NCI-H187 (cell line): ENCODE results near the gene DEAF1.
"Not testable (repeated sequence)": the region's sequence is repeated elsewhere in the genome, so short reads cannot be mapped to it uniquely, and the experiment has no call there.

Experiments
- DNase-seq, 2 experiments: peaks; one replicate each; lab custom pipeline; 2025; lab: John Stamatoyannopoulos, UW

The DEAF1 gene

DNA sequence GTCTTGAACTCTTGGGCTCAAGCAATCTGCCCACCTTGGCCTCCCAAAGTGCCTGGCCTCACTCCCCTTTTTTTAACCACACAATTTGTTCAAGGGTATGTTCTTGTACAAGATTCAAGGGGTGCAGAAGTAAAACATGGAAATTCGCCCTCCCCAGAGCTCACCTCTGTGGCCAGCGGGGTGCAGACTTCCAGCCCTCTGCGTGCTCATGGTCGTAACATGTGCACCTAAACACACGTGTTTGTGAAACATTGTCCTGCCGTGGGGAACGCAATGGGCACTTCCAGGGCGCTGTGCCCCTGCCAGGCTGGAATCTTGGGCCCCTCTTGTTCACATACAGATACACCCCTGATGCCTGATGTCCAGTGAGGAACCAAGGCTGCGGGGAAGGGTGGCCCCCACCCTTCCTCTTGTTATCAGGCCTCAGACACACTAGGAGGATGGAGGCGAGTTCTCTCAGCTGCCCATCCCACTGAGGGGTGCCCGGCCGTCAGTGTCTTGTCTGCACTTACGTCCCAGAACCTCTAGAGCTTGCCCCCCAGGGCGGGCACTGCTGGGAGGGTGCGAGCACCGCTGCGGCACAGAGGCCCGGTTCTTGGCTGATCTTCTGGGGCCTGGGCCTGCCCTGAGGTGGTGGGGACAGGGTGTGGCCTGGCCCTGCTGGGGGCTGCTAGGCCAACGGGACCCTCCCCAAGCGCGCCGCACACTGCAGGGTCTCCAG is 6.9 kb upstream of the DEAF1 start:
- DNase-seq, result no peak

DNA sequence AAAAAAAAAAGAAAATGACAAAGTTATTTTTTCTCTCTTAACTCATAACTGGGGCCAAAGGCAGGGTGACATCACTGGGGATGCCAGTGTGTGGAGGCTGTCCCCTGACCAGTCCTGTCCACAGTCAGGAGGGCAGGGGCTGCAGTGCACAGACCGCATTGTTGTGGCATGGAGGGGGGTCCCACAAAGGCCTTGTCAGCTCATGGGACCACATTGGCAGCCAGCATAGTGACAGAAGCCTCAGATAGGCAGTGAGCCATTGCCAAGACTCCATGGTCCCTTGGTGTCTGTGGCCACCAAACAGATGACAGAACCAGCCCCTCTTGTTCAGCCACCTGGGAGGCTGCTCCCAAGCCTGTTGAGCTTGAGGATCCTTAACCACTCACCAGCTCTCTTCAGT is 4.7 kb upstream of the DEAF1 start:
- peak; percentile 29 to 63 for DNase-seq

DNA sequence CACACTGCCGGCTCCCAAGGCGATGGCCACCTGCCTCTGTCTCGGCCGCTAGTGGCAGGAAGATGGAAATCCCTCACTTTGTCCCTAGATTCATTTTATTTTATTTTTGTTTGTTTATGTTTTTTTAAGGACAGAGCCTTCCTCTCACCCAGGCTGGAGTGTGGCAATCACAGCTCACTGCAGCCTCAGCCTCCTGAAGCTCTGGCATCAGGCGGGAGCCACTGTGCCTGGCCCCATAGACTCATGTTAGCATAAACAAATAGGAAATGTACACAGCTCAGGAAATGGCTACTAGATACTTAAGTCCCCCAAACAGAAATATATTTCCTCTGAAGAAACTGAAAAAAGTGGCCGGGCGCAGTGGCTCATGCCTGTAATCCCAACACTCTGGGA is 4.1 kb upstream of the DEAF1 start:
- DNase-seq, result no peak

DNA sequence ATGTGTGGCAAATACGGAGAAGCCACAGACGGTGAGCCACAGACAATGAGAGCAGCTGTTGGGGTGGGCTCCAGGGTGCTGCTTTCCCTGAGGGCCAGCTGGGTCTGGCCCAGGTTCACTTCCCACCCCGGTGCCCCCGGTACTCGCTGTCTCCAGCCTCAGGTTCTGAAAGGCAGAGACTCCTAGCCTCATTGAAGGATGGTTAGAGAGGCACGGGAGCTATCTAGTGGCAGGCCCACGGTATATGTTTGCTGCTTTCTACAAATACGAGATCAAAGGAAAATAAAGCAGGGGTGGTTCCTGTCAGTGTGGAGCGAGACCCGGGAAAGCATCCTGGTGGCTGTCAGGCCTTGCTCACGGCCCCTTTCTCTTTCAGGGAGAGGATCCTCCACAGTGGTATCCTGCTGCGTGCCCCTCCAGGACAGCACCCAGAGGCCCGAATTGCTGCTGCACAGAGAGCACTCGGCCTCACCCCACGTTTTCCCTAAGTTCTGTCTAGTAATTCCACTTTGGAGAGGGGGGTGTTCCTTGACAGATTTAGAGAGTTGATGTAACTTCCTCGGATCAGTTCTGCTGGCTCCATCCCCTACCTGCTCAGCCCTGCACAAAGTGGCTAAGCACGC is 3.6 kb upstream of the DEAF1 start:
- DNase-seq, result no peak

DNA sequence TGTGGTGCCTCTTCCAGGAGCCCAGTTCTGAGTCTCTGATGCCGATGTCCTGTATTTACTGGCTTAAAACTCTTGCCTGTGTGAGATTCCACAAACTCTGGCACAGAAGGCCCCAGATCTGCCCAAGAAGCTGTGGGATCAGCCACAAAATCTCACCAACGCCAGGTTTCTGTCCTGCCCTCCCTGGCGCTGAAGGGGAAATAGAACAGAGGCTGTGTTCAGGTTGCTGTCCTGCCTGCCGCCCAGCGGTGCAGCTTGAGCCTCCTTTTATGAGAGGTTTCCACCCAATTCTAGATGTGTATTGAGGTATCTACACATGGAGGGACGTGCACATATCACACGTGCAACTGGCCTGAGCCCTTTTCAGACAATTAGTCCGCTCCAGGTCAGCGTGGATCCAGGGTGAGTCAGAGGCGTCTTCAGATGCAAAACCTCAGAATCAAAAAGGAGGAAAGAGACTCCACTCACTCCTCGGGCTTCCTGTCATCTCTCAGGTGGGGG is 2.8 kb upstream of the DEAF1 start:
- no peak for DNase-seq

DNA sequence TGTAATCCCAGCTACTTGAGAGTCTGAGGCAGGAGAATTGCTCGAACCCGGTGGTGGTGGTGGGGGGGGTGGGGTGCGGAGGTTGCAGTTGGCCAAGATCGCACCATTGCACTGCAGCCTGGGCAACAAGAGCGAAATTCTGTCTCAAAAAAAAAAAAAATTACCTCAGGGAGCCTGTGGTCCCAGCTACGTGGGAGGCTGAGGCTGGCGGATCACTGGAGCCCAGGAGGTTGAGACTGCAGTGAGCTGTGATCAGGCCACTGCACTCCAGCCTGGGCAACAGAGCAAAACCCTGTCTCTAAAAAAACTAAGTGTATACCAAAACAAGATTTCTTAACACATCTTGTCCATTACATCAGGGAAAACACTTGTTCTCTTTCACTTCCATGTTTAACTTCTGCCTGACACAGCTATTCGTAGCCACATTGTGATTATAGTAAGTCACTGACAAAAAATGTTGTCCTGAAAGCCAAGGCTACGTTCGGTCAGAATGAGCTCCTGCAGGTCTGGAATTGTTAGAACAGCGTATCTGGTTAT is 2.0 kb upstream of the DEAF1 start:
- no peak for DNase-seq

DNA sequence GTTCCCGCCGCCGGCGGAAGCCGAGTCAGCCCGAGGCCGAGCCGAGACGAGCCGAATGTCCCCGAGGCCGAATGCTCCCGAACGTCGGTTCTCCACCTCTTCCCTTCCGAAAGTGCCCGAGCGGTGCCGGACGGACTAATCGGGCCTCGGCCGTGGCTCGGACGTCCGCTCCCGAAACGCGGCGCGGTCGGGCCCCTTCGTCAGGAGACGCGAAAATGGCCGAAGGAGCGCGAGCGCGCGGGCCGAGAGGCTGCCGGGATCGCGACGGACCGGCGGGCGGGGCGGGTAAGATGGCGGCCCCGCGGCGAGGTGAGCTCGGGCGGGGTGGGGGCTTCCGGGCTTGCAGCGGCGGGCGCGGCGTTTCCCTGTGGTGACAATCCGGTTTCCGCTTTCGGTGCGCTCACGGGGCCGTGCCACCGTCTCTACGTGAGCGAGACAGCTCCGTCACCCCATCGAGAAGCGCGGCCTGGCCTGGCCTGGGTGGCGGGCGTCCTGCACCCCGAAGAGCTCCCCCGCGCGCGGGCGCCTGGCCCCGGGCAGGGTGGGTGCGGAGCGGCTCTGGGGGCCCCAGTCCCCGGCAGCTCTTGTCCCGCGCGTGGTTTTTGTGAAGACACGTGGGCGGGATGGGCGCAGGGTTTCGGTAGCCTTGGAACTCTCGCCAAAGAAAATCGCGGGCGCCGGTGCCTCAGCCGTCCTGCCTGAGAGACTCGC is 671 bp upstream of the DEAF1 start, which contains the start of gene TMEM80:
Gene TMEM80, plus strand, starts transcription at position 279 of the 711 bp plus-strand sequence. Its CDS starts 12 bp downstream, at position 291.
- DNase-seq, result peak; percentile 97 to 99

DNA sequence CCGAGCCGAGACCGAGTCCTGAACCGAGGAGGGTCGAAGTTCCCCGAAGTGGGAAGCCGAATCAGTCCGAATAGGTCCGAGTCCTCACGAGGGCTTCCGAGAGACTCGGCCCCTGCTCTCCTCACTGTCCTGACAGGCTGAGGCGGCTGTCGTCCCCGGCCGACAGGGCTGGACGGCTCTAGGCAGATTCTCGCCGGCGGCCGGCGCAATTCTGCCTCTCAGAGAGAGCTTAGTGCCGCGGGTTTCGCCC is 191 bp upstream of the DEAF1 start:
- peak in 1 of 2 experiments; percentile 97 for DNase-seq

DNA sequence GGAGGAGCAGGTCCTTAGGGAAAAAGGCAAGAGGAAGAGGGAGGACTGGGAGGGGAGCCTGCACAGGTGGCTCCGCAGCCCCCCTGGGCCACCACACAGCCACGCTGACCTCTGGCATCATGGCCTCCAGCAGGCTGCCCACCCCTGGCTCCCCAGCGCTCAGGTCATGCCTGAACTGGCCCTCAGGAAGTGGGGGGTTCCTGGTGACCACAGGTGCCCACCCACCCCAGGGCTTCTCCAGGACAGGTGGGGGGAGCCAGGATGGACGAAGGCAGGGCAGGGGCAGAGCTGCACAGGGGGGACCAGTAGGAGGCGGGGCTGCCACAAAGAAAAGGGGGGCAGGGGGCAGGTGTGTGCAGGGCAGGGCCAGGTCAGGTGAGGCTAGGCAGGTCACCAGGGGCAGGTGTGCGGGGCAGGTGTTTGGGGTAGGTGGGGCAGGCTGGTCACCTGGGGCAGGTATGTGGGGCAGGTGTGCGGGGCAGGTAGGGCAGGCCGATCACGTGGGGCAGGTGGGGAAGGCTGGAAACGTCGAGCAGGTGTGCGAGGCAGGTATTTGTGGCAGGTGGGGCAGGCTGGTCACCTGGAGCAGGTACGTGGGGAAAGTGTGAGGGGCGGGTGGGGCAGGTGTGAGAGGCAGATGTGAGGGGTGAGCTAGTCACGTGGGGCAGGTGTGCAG is 997 bp downstream of the DEAF1 start:
- peak; percentile 38 to 79 for DNase-seq

DNA sequence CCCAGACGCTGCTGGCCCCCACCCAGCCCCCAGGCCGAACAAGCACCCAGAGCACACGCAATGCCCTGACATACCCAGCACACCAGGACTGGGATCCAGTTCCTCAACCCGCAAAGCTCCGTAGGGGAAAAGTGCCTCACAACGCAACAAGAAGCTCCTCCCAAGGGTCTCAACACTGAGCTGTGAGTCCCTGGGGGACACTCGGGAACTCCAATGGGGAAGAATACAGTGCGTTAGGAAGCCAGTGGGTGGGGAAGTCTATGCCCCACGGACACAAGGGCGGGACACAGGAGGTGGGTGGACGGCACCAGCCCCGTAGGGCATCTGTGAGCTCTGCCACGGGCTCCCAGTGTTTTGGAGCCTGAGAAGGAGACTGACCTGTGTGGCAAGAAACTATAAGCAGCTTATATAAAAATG is 1.6 kb downstream of the DEAF1 start:
- DNase-seq, result peak in 1 of 2 experiments; percentile 19

DNA sequence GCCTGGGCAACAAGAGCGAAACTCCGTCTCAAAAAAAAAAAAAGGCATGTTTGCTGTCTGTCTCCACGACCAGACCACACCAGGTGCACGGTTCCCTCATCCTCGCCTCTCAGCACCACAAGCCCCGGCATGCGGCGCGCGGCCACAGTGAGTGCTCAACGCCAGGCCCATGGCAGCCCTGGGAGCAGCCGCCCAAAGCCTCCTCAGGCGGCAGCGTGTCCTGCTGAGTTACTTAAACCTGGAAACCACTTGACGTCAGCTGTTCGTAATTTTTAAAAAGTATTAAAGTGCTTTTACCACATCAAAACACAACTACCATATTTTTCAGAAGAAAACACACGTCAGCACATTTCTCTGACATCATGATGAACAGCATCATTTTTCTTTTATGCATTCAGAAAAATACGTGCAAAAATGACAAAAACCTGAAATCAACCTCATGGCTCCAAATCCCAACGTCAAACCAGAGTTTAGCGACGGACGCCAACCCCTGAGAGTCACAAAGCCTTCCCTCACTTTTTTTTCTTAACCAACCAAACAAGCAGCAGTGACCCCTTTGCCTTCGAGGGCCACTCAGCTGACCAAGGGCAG is 2.1 kb downstream of the DEAF1 start:
- peak; percentile 54 to 80 for DNase-seq

DNA sequence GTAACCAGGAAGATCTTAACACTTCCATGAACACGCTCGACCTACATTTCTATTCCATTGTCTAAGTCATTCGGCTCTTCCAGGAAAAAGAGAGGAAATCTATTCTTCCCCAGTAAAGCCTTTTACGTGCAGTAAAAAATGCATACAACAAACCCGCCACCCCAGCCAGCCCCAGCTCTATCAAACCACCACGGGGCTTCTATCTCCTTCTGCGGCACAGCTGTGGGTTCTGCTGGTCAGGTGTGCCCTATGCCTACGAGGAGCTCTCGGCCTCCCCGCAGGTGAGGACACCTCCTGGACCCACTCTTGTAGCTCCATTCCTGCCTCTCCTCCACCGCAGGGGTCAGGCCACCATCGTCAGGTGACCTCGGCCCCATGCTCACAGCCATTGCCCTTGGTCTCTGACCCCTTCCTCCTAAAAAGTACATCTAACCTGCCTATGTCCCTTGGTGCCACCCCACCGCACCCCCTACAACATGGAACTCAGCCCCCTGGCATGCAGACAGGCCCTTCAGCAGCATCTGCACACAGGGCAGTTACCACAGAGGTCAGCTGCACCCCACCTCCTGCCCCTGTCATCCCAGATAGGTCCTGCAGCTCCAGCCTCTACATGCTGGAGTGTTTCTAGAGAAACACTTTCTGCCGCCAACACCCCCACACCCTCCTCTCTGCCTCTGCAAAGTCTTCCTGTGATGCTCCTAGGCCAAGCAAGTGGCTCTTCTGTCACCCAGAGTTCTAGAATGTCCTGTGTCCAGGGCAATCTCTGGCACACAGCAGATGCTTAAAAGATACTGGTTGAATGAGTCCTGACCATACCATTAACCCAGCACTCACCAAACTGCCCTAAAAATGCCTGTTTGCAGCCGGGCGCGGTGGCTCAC is 3.1 kb downstream of the DEAF1 start:
- no peak for DNase-seq

DNA sequence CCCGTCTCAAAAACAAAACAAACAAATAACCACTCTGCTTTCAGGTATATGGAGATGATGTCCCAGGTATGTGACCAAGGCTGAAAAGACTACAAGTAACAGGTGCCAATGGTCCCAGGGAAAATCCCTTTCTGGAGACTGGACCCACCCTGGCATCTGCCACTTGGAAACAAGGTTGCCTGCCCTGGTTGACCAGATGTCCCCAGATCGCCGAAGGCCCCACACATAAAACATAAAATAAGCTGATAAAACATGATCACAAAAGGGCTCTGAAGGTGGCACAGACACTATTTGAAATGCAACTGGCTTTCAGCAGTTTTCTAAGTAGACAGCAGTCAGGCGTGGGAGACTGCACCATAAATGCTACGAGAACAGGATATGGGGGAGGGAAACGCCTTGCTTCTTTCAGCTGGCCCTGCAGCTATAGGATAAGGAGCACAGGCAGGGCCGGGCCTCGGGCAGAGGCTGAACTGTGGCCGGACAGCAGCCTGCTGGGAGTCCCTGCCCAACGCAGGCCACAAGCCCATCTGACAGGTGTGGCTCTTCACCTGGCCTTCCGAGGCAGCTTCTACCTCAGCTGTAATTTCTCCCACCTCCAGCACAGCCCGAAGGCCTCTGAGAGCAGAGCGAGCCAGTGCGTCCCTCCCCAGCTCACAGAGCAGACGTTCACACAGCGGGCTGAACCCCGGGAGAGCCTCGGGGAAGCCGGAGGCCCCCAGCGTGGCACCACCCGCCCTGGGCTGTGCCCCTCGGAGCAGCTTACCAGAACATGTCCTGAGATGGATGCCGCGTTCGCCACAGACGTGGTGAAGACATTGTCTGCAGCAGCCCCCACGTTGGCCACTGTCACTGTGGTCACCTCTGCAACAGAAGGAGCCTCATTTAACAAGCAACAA is 4.0 kb downstream of the DEAF1 start:
- DNase-seq, result no peak

DNA sequence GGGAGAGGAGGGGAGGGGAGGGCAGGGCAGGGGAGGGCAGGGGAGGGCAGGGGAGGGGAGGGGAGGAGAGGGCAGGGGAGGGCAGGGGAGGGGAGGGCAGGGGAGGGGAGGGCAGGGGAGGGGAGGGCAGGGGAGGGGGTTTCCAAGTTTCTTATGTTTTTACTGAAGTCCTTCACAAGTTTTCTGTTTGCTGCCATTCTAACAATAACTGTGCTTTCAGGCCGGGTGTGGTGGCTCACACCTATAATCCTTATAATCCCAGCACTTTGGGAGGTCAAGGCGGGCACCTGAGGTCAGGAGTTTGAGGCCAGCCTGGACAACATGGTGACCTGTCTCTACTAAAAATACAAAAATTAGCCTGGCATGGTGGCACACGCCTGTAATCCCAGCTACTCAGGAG is 4.8 kb downstream of the DEAF1 start:
- not testable (repeated sequence) for DNase-seq

DNA sequence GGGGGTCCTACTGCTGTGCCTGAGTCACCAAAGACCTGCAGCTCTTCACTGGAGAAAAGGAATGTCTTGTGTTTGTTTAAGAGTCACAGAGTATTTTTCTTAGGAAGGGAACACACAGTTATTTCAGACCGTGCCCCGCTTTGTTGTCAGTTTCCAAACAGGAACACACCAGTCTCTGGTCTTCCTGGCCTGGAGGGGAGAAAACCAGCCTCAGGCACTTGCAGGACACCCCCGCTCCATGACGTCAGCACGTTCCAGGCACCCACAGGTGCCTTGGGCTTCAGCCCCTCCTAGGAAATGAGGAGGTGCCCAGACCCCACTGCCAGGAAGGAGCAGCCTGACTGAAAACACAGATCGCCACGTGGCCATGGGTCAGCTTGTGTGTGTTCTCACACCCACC is 5.4 kb downstream of the DEAF1 start:
- DNase-seq, result no peak

DNA sequence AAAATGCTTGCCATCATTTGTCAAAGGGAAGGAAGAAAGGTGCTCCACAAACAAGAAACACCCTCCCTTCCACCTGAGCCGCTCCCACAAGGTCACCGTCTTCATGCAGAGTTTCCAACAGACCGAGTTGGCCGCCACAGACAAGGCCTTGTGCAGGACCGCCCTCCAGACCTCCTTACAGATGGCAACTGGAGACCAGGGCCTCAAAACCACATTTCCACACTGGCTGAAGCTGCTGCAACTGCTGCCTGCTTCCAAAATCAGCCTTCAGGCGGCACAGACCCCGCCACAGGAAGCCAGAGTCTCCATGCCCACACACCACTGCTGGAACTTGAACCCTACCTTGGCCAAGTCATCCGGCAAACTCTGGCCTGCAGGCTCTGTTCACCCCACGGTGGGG is 6.3 kb downstream of the DEAF1 start:
- DNase-seq, result no peak

DNA sequence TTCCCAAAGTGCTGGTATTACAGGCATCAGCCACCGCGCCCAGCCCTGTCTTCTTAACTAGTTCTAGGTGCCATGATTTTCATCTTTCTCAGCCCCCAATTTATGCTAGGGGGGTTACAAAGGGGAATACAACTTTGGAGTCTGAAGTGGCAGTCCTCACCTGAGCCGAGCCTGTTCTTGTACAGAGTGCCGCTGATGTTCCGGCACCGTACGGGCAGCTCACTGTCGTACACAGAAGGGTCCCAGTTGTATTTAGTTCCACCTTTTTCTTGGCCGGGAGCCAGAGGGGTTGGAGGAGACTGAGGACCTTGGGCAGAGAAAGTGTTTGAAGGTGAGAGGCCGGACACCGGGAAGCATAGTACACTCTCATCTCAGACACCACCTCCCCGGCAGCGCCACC is 7.3 kb downstream of the DEAF1 start:
- no peak for DNase-seq

DNA sequence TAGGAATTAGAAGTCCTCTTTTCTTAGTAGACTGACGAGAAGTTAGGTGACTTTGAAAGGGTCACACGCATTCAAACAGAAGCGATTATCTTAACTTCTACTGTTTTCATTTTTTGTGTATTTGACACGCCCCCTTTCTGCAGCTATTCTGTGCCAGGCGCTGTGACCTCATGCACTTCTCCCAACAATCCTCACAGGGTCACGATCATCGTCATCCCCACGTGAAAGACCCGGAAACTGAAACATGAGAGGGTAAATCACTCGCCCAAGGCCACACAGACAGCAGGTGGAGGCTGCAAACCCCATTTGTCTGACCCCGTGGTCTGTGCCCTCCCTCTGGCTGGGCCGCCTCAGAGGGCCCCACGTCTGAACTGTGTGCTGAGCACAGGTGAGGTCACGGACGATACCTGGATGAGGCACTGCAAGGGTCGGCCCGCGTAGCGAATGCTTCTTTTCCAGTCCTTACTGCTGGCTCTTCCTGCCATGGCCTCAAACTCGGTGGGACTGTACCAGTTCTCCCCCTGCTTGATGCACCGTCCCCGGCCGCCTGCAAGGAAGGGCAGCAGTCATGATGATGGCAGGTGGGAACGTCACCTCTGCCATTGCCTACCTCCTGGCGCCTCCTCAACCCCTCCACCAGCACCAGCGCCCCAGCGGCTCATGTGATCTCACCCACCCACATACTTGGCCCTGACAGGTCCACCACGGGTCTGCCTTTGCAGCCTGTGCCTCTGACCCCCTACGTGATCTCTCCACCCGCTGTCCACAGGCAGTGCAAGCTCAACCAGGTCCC is 8.4 kb downstream of the DEAF1 start:
- no peak for DNase-seq

DNA sequence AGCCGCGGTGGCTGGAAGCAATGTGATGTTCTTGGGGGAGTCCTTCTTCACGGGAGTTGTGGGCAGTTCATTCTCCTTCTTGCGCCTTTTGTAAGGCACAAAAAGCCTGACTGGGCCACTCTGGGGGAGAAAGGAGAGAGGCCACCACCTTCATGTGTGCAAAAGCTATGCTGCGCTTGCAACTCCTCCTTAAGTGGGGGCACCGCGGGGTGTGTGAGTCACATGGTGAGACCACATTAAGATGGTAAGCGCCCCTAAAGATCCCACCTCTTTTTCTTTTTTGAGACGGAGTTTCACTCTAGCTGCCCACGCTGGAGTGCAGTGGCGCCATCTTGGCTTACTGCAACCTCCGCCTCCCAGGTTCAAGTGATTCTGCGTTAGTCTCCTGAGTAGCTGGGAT is 14.1 kb downstream of the DEAF1 start:
- DNase-seq, result no peak
